HepG2 (cell line): Measurements from ENCODE around the gene EPHA6. TPM values are rescaled to one million over a fixed set of nuclear protein-coding genes. Genes with fewer than 3 reads are reported as not detected.

Source experiments
- ATAC-seq: fragments of 200-7000 bp; cut with Tn5 transposase; 3 replicates; pipeline ENCODE4 v1.9.1; 2020; ENCODE audit warnings: mild to moderate bottlenecking, moderate library complexity
- BruUV-seq: library from RNA; stranded (reverse); fragments of 400-500 nt; replicated peaks from 2 replicates; lab custom pipeline; 2021; lab: Mats Ljungman, UMichigan
- CTCF ChIA-PET: fragments of 300-600 bp; formaldehyde crosslinking; extraction: SDS; loops from one replicate; lab custom pipeline; 2021; ENCODE audit warnings: low total read pairs, inconsistent platforms, low intra/inter-chr PET ratio; lab: Yijun Ruan, JAX
- POLR2A ChIA-PET: fragments of 350-600 bp; sonication (Branson Sonifier 250); formaldehyde crosslinking; loops from one replicate; lab custom pipeline; 2020; ENCODE audit warnings: antibody characterized with exemption, inconsistent platforms; lab: Yijun Ruan, JAX
- DNase-seq: peaks from one replicate; pipeline ENCODE4 v3.0.0-alpha.2; 2015; ENCODE audit warnings: low spot score
- FAIRE-seq: peaks from 3 replicates; lab custom pipeline; 2011; peaks lifted over from hg19 to GRCh38; lab: Jason Lieb, UNC
- H2AFZ ChIP-seq: one replicate; pipeline ENCODE4 v1.6.1; 2011; ENCODE audit warnings: low read length, inconsistent platforms
- H3K27ac ChIP-seq: fragments of 300-600 bp; 3 replicates; pipeline ENCODE4 v1.8.0; 2011; ENCODE audit warnings: mixed run types, mild to moderate bottlenecking, mixed read lengths, low read length, inconsistent platforms; ENCODE audit not compliant: insufficient read depth; ENCODE audit errors: extremely low read length
- H3K27me3 ChIP-seq, 2 experiments: fragments of 200-600 bp in 1 of 2; 2 replicates in 1 of 2; 3 replicates in 1 of 2; pipeline versions ENCODE4 v1.6.0 to v1.8.0; 2011; ENCODE audit warnings: low read length in 2 of 2, mild to moderate bottlenecking in 2 of 2, moderate library complexity in 2 of 2, inconsistent platforms in 1 of 2; ENCODE audit not compliant: insufficient read depth in 2 of 2, control insufficient read depth in 1 of 2
- H3K36me3 ChIP-seq, 2 experiments: fragments of 200-600 bp in 1 of 2; replicated peaks in 1 of 2; 2 replicates in 1 of 2; 3 replicates in 1 of 2; pipeline versions ENCODE4 v1.5.1 to v1.8.0; 2011; ENCODE audit warnings: low read length in 2 of 2, inconsistent platforms in 1 of 2; ENCODE audit not compliant: insufficient read depth in 2 of 2, control insufficient read depth in 1 of 2
- H3K4me1 ChIP-seq: 2 replicates; pipeline ENCODE4 v1.5.1; 2012; ENCODE audit warnings: low read length, inconsistent platforms; ENCODE audit not compliant: insufficient read depth
- H3K4me2 ChIP-seq: 2 replicates; pipeline ENCODE4 v1.6.0; 2011; ENCODE audit warnings: low read depth, low read length, inconsistent platforms
- H3K4me3 ChIP-seq, 3 experiments: fragments of 200-600 bp in 1 of 3; sonication (generic), shearing (Covaris generic) in 1 of 3; replicated peaks in 1 of 3; 2 replicates each; pipeline ENCODE4 v1.5.1; 2011 to 2016; ENCODE audit warnings: low read length in 3 of 3, inconsistent platforms in 2 of 3, low read depth in 2 of 3, mild to moderate bottlenecking in 2 of 3, control low read depth in 1 of 3, mixed read lengths in 1 of 3; ENCODE audit not compliant: insufficient read depth in 1 of 3
- H3K79me2 ChIP-seq: one replicate; pipeline ENCODE4 v1.6.1; 2011; ENCODE audit warnings: low read length, inconsistent platforms; ENCODE audit not compliant: insufficient read depth
- H3K9ac ChIP-seq: 2 replicates; pipeline ENCODE4 v1.6.0; 2011; ENCODE audit warnings: mild to moderate bottlenecking, low read depth, low read length, inconsistent platforms; ENCODE audit not compliant: insufficient read depth
- H3K9me3 ChIP-seq: 2 replicates; pipeline ENCODE4 v1.5.1; 2012; ENCODE audit warnings: mild to moderate bottlenecking, low read length
- H4K20me1 ChIP-seq: 2 replicates; pipeline ENCODE4 v1.6.0; 2011; ENCODE audit warnings: inconsistent platforms, mild to moderate bottlenecking, low read length, moderate library complexity; ENCODE audit not compliant: insufficient read depth
- AFF4 ChIP-seq: sonication (generic); formaldehyde crosslinking; IDR thresholded peaks from 2 replicates; pipeline ENCODE4 v1.4.0; 2020; ENCODE audit warnings: missing genetic modification reagents
- KAT2B ChIP-seq: fragments of 150-350 bp; IDR thresholded peaks from 2 replicates; pipeline ENCODE4 v1.6.1; 2014; ENCODE audit warnings: low read depth, low read length, borderline replicate concordance
- KLF15 ChIP-seq: sonication (generic); formaldehyde crosslinking; IDR thresholded peaks from 2 replicates; pipeline ENCODE4 v1.8.1; 2023; ENCODE audit warnings: borderline replicate concordance, mild to moderate bottlenecking, inconsistent platforms, missing genetic modification reagents, mixed read lengths
- MEIS1 ChIP-seq: sonication (generic); formaldehyde crosslinking; IDR thresholded peaks from 2 replicates; pipeline ENCODE4 v1.9.0; 2021; ENCODE audit warnings: mild to moderate bottlenecking, missing genetic modification reagents, moderate library complexity, borderline replicate concordance
- POGK ChIP-seq: sonication (generic); formaldehyde crosslinking; conservative IDR thresholded peaks from 2 replicates; pipeline ENCODE4 v1.8.0; 2022; ENCODE audit warnings: mild to moderate bottlenecking, moderate library complexity, missing genetic modification reagents
- PTBP1 ChIP-seq: fragments of 200-400 bp; formaldehyde crosslinking; IDR thresholded peaks from 2 replicates; pipeline ENCODE4 v1.6.1; 2018; ENCODE audit warnings: low read length, low read depth; ENCODE audit not compliant: poor library complexity, severe bottlenecking
- ZBTB37 ChIP-seq: sonication (generic); formaldehyde crosslinking; IDR thresholded peaks from 2 replicates; pipeline ENCODE4 v1.4.0; 2020; ENCODE audit warnings: mild to moderate bottlenecking, missing genetic modification reagents
- ZFP36L2 ChIP-seq: sonication (generic); formaldehyde crosslinking; IDR thresholded peaks from 2 replicates; pipeline ENCODE4 v1.4.0; 2020; ENCODE audit warnings: missing genetic modification reagents
- ZNF777 ChIP-seq: sonication (generic); formaldehyde crosslinking; IDR thresholded peaks from 2 replicates; pipeline ENCODE4 v1.4.0; 2020; ENCODE audit warnings: missing genetic modification reagents
- ZNF784 ChIP-seq: sonication (generic); formaldehyde crosslinking; IDR thresholded peaks from 2 replicates; pipeline ENCODE4 v1.5.1; 2020; ENCODE audit warnings: missing genetic modification reagents, mild to moderate bottlenecking, borderline replicate concordance
- ZNF83 ChIP-seq: sonication (generic); formaldehyde crosslinking; IDR thresholded peaks from 2 replicates; pipeline ENCODE4 v1.4.0; 2020; ENCODE audit warnings: missing genetic modification reagents, mild to moderate bottlenecking, borderline replicate concordance
- WGBS: methylation state at CpG from one replicate; pipeline ENCODE4 v1.1.6; 2017; ENCODE audit warnings: low lambda C conversion rate; 5-methylcytosine and 5-hydroxymethylcytosine counted together
- in situ Hi-C: cut with HindIII; loops from 2 replicates; pipeline ENCODE4 v1.10.0; 2017; ENCODE audit warnings: low pct_unique_long_range_greater_than_20kb; ENCODE audit not compliant: extremely low pct_ligation_motif_present
- intact Hi-C: fragments of 100-400 bp; cut with micrococcal nuclease; formaldehyde crosslinking; loops from one replicate; pipeline ENCODE4 v1.10.0; 2022; ENCODE audit not compliant: unreplicated experiment
- polyA plus RNA-seq, 8 experiments: library from polyadenylated mRNA; depleted of rRNA in 3 of 8; stranded (reverse) in 7 of 8; unstranded in 1 of 8; fragments of >200 nt; fragmentation: Illumina TruSeq in 4 of 8; extraction: Trizol in 4 of 8; gene quantifications; 2 replicates each; pipeline versions ENCODE4 v1.2.1 to v1.2.3, GENCODE V29; 2011 to 2016; ENCODE audit warnings: low read depth in 4 of 8, missing spikeins in 1 of 8, mixed read lengths in 1 of 8; ENCODE audit not compliant: insufficient read depth in 1 of 8
- total RNA-seq, 5 experiments: library from RNA; depleted of rRNA; stranded (reverse); fragments of >200 nt; fragmentation: Illumina TruSeq; extraction: Trizol; gene quantifications; 2 replicates each; pipeline ENCODE4 v1.2.3, GENCODE V29; 2016; ENCODE audit warnings: low read depth in 1 of 5

Gene EPHA6
- total and polyA plus RNA-seq, 2 of the 13 experiments (the other 11 are each of a cell fraction or from before 2014, with no cell fraction given), result not detected

- DNase-seq (no peak), ATAC-seq (no peak), FAIRE-seq (no peak)
- POLR2A ChIA-PET, result no interaction called here
- Histone ChIP-seq H3K79me2 (no peaks in the 10 kb centered on the region), H3K27me3 (no peaks in the 10 kb centered on the region; a peak in 1 of 5 replicates), H3K4me3 (no peak overlapping the region), H3K36me3 (no peaks in the 10 kb centered on the region), H3K27ac (no peak overlapping the region), H3K9ac (no peak overlapping the region), H3K4me1 (no peaks in the 10 kb centered on the region), H3K4me2 (no peak overlapping the region), H4K20me1 (no peaks in the 10 kb centered on the region), H3K9me3 (no peaks in the 10 kb centered on the region), H2AFZ (no peak overlapping the region)
- in situ Hi-C loops (no loop called here), intact Hi-C loops (no loop called here)
- CTCF ChIA-PET, result no interaction called here
- no TSS peak for BruUV-seq
- TF ChIP-seq ZFP36L2 (CRISPR knock-in tag) (no peak), ZNF777 (CRISPR knock-in tag) (no peak), ZBTB37 (CRISPR knock-in tag) (no peak), PTBP1 (no peak), POGK (CRISPR knock-in tag) (no peak), KLF15 (no peak), ZNF83 (no peak), AFF4 (CRISPR knock-in tag) (no peak), KAT2B (no peak), ZNF784 (no peak), MEIS1 (CRISPR knock-in tag) (no peak)
- WGBS, result 0% methylated on average over 1 of the region's 1 CpG
Observed at GRCh38 chr3:96959474-96959873, 145.1 kb downstream of the EPHA6 start.
